GM19397 (cell line): ENCODE measurements around the gene BLOC1S1.

Experiments used
- ATAC-seq: cut with Tn5 transposase; IDR thresholded peaks from one replicate; pipeline ENCODE4 v1.9.1; 2021; ENCODE audit warnings: mild to moderate bottlenecking, moderate library complexity; ENCODE audit not compliant: unreplicated experiment

BLOC1S1 gene

DNA sequence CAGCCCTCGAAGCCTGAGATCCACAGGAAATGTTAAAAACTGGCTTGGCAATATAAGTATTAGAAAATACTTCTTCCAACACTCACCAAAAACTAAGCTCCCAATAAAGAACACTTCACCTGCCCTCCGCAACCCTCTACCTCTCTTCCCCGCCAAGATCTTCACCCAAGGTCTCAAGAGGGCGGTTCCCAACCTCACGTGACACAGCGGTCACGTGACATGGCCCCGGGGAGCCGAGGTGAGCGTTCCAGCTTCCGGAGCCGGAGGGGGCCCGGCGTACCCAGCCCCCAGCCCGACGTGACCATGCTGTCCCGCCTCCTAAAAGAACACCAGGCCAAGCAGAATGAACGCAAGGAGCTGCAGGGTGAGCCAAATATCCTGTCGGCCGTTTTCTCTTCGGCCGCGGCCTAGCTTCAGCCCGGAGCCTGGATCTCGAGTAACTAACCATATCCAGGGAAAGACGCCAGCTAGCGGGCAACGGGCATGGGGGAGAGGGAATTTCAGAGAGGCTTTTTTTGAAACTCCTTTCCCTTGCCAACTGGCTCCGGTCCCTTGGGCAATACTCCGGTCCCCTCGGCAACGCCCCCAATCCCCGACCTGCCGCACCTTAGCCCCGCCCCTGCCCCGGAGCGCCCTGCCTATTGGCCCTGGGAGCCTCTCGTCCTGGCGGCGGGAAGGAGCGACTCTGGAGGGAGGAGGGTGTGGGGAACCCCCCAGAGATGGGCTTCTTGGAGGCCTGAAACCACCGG is at the start of gene BLOC1S1:
TSS of gene BLOC1S1 (plus strand) at position 214 of the 749 bp plus-strand sequence. CDS start at position 220, 6 bp downstream.
- ATAC-seq: peak; percentile 88

GRCh38 chr12:55666508-55666907 is 49.3 kb upstream of the BLOC1S1 start:
- ATAC-seq: no peak

- no peak for ATAC-seq
These were observed 45.6 kb upstream of the BLOC1S1 start for GRCh38 chr12:55670276-55670675.

DNA sequence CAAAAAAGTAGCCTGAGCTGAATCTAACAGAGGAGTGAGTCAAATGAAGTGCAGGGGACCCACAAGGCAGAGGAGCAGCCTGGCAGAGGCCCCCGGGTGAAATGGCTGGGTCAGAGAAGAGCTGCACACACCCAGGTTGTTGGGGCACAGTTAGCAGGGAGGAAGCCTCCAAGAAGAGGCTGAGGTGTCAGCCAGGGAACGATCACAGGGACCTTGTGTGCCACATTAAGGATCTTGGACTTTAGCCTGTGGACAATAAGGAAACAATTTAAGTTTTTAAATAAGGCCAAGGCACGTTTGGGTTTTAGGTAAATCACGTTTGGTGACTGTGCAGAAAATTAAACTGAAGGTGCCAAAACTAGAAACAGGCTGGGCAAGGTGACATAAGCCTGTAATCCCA is 44.1 kb upstream of the BLOC1S1 start:
- ATAC-seq: no peak

DNA sequence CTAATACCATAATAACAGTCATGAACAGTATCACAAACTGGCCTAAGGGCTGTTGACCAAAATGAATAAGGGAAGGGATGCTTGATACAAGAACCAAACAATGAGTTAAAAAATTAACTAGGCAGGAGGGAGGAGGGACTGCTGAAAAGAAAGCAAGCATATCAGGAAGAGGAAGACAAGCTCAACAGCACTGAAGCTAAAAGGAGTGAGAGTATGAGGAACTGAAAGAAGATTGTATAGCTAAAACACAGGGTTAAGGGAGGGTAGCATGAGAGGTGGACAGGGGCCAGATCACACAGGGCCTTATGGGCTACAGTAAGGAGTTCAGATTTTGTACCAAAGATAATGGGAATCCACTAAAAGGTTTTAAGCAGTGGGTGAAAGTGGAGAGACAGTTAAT is 42.2 kb upstream of the BLOC1S1 start:
- ATAC-seq: peak; percentile 98

- ATAC-seq: no peak
These were observed 40.2 kb upstream of the BLOC1S1 start for GRCh38 chr12:55675666-55676065.

DNA sequence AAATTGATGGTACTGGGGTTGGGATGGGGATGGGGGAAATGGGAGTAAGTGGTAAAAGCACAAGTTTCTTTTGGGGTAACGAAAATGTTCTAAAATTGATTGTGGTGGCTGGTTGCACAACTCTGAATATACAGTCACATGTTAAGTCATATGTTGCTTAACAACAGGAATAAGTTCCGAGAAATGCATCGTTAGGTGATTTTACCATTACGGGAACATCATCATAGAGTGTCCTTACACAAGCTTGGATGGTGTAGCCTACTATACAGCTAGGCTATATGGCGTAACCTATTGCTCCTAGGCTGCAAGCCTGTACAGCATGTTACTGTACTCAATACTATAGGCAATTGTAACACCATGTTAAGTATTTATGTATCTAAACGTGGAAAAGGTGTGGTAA is 39.1 kb upstream of the BLOC1S1 start:
- no peak for ATAC-seq

DNA sequence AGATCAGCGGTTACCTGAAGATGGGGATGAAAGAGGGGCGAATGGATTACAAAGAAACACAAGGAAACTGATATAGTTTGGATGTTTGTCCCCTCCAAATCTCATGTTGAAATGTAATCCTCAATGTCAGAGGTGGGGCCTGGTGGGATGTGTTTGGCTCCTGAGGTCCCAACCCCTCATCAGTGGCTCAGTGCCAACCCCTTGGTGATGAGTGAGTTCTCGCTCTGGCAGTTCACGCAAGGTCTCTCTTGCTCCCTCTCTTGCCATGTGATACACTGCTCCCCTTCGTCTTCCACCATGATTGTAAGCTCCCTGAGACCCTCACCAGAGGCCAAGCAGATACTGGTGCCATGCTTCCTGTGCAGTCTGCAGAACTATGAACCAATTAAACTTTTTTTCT is 36.2 kb upstream of the BLOC1S1 start:
- ATAC-seq: no peak

- ATAC-seq: no peak
These were observed 34.4 kb upstream of the BLOC1S1 start for GRCh38 chr12:55681142-55682077.

DNA sequence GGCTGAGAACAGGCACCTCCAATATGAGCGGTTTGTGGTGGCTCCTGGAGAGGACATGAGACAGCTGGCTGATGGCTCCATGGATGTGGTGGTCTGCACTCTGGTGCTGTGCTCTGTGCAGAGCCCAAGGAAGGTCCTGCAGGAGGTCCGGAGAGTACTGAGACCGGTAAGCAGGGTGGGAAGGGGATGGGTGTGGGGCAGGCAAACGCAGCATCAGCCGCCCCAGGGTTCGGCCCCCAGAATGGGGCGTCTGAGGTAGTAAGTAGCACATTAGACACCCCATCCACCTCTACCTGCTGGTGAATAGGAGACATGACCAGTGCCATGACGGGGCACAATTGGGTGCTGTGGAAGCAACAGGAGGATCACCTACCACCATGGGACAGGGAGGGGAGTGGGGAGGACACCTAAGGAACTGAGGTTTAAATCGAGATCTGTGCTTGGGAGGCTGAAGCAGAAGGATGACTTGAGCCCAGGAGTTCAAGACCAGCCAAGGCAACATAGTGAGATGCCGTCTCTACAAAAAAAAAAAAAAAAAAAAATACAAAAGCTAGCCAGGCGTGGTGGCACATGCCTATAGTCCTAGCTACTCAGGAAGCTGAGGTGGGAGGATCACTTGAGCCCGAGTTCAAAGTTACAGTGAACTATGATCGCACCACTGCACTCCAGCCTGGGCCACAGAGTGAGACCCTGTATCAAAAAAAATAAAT is 33.6 kb upstream of the BLOC1S1 start:
- no peak for ATAC-seq

DNA sequence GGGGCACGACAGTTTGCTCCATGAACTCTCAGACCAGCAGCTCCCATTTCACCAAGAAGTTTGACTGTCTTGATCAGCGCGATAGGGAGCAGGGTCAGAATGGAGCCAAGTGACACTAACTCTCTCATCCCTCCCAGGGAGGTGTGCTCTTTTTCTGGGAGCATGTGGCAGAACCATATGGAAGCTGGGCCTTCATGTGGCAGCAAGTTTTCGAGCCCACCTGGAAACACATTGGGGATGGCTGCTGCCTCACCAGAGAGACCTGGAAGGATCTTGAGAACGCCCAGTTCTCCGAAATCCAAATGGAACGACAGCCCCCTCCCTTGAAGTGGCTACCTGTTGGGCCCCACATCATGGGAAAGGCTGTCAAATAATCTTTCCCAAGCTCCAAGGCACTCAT is 32.2 kb upstream of the BLOC1S1 start:
- ATAC-seq: no peak

DNA sequence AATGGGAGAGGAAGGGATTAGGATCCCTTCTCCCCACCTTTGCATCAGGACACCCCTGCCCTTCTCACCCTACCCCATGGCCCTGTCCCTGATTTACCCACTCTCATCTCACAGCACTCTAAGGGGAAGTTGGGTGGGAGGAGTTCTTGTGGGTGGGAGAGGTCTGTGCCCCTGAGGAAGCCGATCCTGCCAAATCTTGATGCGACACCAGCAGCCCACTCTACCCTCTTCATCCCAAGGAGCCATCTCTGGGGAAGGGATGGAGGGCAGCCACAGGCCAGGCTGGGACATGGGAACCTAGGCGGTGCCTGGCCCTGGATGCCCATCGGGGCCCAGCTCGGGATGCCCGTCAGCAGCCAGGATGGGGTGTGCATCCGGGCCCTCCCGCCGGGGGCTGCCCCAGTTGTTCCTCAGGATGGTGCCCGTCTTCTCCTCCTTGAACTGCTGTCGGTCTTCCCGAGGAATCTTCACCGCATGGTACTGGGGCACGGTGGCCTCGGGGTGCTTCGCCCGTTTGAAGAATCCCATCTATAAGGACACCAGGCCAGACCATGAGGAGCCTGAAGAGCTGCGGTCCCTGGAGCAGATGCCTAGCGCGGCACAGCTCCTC is 31.0 kb upstream of the BLOC1S1 start:
- ATAC-seq: no peak

DNA sequence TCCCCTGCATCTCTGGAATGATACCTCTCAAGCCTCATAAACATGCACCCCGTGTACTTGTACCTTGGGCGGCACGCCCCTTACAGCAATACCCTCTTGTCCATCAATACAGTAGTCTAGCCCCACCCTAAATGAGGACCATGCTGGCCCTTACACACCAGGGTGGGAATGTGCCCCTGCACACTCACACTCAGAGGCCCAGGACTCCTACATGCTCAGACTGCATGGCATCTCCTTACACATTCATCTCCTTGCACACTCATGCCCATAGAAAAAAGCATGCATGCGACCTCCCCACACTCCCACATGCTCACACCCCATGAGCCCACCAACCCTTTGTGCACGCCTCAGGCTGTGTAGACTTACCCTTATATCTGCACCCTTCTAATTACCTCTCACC is 30.2 kb upstream of the BLOC1S1 start:
- no peak for ATAC-seq

DNA sequence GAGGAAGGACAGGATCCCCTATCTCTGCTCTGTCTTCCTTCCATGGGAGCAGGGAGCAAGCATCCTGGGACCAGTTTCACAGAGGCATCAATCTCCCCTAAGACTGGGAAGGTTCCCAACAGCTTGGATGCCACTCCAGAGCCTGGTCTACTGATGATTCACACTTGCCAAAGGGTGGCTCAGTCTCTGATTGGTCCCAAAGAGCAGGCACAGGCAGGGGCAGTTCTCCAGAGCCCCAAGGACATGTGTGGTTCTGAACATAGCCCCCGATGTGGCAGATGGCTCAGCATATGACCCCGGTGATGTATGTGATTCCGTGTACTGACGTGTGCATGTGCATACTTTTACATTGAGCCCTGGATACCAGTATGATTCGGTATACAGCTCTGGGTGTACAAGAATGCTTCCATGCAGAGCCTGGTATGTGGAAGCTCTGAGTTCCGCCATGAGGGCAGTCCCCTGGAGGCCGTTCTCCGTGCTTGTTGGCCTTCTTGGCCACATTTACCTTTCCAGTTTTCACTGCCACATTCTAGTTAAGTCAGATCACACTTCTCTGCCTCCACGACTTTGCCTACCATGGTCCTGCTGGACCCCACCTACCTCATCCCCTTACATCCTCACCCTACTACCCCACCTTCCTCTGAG is 29.4 kb upstream of the BLOC1S1 start:
- ATAC-seq: no peak

- ATAC-seq: no peak
These were observed 28.1 kb upstream of the BLOC1S1 start for GRCh38 chr12:55687746-55688145.

- no peak for ATAC-seq
These were observed 26.9 kb upstream of the BLOC1S1 start for GRCh38 chr12:55688716-55689655.

- no peak for ATAC-seq
These were observed 23.1 kb upstream of the BLOC1S1 start for GRCh38 chr12:55692631-55693322.

DNA sequence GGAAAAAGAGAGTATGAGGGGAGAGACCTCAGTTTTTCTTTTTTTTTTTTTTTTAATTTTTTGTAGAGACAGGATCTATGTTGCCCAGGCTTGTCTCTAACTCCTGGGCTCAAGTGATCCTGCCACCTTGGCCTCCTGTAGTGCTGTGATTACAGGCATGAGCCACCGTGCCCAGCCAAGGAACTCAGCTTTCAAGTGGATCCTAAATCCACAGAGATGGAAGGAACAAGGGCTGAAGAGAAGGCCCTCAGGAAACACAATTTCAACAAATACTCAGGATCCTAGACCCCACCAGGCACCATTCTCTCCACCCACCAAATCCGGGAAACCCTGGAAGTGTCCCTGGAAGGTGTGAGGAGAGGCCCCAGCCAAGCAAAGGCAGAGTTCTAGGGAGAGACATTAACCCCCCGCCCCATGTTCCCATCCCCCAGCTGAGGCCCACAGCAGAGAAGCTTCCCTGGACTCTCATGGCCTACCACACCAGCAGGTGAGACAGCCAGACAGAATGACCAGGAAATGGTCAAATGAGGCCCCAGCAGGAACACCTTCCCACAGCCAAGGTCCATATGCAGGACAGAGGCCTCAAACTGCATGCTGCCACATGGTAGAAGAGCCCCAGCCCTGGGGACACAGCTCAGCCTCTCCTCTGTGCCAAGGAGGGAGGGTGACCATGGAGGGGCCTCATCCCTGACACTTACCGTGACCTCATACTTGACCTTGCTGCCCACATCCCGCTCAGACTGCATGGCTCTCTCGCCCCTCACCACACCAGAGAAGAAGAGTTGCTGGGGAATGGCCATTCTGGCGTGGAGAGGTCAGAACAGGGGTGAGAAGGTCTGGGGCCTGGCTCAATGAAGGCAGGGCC is 22.3 kb upstream of the BLOC1S1 start:
- no peak for ATAC-seq
